WI38 (cell line): ENCODE data around the gene CST11.

ENCODE experiments used
- H3K4me3 ChIP-seq: 2 replicates; pipeline ENCODE4 v1.5.1; 2011; ENCODE audit warnings: low read depth, mild to moderate bottlenecking, control low read depth, low read length
- TF ChIP-seq, protein P1 (sequence below): IDR thresholded peaks from 2 replicates; pipeline ENCODE4 v1.5.1; 2012; ENCODE audit warnings: low read depth, mild to moderate bottlenecking, control low read depth, low read length

CST11 gene

GRCh38 chr20:23452776-23453175 is at the start of gene CST11:
Gene CST11 (minus strand): TSS chr20:23452876. CDS start chr20:23452811, 65 bp downstream.
- TF ChIP-seq, protein P1, sequence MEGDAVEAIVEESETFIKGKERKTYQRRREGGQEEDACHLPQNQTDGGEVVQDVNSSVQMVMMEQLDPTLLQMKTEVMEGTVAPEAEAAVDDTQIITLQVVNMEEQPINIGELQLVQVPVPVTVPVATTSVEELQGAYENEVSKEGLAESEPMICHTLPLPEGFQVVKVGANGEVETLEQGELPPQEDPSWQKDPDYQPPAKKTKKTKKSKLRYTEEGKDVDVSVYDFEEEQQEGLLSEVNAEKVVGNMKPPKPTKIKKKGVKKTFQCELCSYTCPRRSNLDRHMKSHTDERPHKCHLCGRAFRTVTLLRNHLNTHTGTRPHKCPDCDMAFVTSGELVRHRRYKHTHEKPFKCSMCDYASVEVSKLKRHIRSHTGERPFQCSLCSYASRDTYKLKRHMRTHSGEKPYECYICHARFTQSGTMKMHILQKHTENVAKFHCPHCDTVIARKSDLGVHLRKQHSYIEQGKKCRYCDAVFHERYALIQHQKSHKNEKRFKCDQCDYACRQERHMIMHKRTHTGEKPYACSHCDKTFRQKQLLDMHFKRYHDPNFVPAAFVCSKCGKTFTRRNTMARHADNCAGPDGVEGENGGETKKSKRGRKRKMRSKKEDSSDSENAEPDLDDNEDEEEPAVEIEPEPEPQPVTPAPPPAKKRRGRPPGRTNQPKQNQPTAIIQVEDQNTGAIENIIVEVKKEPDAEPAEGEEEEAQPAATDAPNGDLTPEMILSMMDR = no peak
- H3K4me3 ChIP-seq = no peak within 1 kb of the TSS

DNA sequence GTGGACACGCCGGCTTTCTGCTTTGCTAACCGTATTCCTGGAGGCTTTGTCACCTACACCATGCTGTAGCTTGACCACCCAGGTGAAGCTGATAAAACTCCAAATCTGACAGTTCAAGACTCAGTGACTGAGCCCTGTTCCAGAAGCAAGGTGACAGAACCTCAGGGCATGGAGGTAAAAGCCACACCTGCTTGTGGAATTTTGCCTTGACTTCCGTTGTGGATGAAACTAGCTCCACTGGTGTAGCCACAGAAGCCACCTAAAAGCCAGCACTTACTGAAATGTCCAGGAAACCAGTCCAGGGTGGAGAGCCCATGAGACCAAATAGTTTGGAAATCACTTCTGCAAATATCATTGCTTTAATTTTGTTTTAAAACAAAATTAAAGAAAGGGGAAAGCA is 49.2 kb upstream of the CST11 start:
- TF ChIP-seq, protein P1 = no peak
- no peak overlapping the region for H3K4me3 ChIP-seq

- TF ChIP-seq, protein P1 = no peak
- no peak overlapping the region for H3K4me3 ChIP-seq
Measured at GRCh38 chr20:23497536-23497935, 44.9 kb upstream of the CST11 start.

- H3K4me3 ChIP-seq = no peak overlapping the region
- TF ChIP-seq, protein P1 = no peak
Measured at GRCh38 chr20:23493172-23493772, 40.6 kb upstream of the CST11 start.

- no peak overlapping the region for H3K4me3 ChIP-seq
- TF ChIP-seq, protein P1 = no peak
Measured at GRCh38 chr20:23492292-23492691, 39.6 kb upstream of the CST11 start.

DNA sequence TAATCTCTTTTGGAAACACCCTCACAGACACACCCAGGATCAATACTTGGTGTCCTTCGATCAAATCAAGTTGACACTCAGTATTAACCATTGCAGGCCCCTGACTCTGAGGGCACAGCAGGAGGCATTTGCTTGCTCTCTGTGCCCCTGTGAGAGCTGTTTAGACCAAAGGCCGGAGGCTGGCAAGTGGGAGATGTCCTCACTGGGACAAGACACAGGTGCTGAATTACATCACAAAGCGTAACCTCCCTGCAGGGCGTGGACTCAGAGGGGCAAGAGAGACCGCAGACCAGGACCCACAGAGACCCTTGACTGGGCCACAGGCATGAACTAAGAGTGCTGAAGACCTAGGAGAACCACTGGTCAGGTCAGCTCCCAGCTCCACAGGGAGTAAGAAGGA is 38.1 kb upstream of the CST11 start, which contains the start of gene CST8:
CST8 (plus strand) TSS at position 301 of the 400 bp plus-strand sequence. CDS start 551 bp downstream, outside the sequence.
- H3K4me3 ChIP-seq = no peak within 1 kb of the TSS
- TF ChIP-seq, protein P1 = no peak

- TF ChIP-seq, protein P1 = no peak
- H3K4me3 ChIP-seq = no peak overlapping the region
Measured at GRCh38 chr20:23488996-23489395, 36.3 kb upstream of the CST11 start.
